Stimulated activated CD8-positive, alpha-beta memory T cell treated with anti-CD3 and anti-CD28 coated beads, Interleukin-15, amount 100 ng/mL, for 48 hours (primary cell): ENCODE results near the gene LGALS3BP.

ENCODE experiments used
- DNase-seq, 2 donors: peaks; one replicate each; pipeline ENCODE4 v3.0.0-alpha.2; 2020; ENCODE audit warnings: low read depth in 2 of 2

The LGALS3BP gene

DNA sequence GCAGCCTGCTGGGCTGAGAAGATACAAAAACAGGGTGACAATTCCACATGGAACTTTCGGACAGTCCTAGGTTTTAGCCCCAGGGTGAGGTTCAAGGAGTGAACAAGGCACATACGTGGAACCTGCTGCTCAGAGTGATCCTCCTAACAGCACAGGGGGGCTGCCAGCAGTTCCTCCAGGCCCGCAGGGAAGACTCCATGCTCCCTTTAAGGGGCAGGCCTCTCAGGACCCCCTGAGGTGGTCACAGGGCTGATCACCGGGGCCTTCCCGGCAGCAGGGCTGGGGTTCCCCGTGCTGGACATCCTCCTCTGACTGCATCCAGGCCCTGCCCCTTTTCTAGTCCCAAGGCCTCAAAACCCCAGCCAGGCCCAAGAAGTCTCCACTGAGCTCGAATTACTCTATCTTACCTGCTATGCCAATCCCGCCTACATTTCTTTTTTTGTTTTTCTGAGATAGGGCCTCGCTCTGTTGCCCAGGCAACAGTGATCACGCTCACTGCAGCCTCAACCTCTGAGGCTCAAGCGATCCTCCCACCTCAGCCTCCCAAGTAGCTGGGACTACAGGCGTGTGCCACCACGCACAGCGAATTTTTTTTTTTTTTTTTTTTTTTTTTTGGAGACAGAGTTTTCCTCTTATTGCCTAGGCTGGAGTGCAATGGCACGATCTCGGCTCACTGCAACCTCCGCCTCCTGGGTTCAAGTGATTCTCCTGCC lies 19.5 kb upstream of the LGALS3BP start:
- DNase-seq, result no peak

GRCh38 chr17:78998311-78999055 lies 18.8 kb upstream of the LGALS3BP start:
- no peak for DNase-seq

GRCh38 chr17:78997881-78998280 lies 18.2 kb upstream of the LGALS3BP start:
- DNase-seq, result no peak

- no peak for DNase-seq
These were observed 17.6 kb upstream of the LGALS3BP start for GRCh38 chr17:78997231-78997741.

DNA sequence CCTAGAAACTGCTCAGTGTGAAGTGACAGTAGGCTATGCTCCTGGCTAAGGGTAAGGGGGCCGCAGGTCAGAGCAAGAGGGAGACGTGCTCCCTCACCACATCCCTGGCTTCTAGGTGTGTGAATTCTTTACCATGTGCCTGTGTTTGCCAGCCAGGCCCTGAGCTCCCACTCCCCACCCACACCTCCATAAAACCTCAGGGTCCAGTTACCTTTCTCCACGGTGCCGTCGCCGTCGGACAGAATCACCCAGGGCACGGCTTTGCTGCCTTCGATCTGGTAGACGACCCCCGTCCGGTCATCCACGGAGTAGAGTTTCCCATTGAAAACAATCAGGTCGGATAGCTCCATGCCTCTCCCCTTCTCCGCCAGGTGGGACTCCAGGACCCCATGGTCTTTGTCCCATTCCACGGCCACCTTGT lies 17.1 kb upstream of the LGALS3BP start:
- DNase-seq, result no peak

GRCh38 chr17:78995761-78996451 lies 16.2 kb upstream of the LGALS3BP start:
- DNase-seq, result no peak

DNA sequence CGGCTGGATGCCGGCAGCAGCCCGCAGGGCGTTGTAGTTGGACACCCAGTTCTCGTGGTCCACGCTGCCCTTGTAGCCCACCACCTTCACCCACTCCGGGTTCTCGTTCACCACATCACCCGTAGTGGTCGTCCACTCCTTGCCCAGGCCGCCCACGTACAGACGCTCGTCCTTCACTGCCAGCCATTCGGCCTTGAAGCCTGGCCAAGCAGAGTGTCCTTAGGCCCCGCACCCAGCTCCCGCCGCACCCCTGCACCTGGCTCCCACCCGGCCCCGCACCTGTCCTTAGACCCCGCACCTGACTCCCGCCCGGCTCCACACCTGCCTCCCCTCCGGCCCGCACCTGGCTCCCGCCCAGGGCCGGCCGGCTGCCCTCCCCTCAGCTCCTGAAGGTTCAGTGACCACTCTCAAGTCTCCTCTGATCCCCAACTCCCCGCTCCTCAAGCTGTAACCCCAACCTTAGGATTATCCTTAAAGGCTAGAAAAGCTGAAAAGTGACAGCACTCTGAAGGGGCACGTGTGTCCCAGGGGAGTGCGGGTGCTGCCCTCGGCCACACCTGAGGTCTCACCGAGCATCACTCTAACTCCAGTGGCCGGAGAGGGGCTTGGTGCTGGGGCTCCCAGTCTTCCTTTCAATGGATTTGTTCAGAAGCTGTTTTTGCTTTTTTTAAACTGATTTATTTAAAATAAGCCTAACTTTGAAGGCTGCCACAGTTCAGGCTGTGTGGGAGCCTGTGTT lies 15.5 kb upstream of the LGALS3BP start:
- no peak for DNase-seq

DNA sequence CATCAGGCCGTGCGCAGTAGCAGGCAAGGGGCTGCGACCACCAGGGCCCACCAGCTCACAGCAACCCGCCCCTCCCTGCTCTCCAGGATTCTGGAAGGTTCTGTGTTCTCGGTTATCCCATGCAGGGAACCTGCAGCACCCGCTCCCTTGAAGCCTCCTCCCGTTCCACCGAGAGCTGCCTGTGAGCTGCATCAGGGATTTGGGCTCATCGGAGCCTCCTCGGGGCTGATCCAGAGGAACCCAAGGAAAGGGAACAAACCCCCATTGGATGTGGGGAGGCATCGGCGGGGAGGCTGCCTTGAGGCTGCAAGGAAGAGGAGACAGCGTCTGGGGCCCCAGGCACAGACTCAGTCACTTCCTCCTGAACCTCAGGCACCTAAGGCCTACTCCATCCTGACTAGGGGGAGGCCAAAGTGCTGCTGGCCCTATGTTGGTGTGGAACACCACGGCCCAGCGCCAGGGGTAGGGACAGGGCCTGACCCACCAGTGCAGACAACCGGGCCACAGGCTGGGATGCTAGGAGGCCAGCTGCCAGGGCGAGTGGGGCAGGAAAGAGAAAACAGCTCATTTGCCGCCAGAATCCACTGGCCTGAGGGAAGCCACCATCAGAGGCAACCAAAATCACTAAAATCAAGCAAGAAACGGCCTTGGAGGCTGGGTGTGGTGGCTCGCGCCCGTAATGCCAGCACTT lies 14.4 kb upstream of the LGALS3BP start:
- DNase-seq, result no peak

DNA sequence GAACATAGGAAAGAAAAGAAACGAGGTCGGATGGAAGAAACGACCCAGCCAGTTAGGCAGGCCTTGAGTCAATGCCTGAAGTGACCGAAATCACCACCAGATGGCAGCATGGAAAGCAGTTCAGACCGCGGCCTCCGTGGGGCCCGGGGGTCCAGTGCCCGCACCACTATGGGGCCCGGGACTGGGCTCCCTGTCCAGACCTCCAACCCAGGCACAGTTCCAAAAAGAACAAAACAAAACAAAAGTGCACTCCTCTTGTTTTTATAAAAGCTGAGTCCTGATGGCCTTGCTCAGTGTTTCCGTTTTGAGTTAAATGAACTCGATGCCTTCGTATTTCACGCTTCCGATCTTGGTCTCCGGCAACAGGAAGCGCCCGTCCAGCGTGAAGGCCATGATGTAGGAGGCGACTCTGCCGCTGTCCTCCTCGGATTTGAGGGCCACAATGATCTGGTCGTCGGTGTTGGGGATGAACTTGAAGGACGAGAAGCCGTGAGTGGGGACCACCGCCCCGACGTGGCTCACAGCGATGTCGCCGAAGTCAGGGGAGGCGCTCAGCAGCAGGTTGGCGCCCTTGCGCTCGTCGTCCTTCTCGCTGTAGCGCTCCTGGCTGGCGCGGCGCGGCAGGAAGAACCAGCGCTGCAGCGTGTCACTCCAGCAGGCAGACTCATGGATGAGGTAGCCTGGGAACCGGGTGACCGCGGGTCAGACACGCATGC lies 13.7 kb upstream of the LGALS3BP start:
- DNase-seq, result peak; percentile 14 to 23

DNA sequence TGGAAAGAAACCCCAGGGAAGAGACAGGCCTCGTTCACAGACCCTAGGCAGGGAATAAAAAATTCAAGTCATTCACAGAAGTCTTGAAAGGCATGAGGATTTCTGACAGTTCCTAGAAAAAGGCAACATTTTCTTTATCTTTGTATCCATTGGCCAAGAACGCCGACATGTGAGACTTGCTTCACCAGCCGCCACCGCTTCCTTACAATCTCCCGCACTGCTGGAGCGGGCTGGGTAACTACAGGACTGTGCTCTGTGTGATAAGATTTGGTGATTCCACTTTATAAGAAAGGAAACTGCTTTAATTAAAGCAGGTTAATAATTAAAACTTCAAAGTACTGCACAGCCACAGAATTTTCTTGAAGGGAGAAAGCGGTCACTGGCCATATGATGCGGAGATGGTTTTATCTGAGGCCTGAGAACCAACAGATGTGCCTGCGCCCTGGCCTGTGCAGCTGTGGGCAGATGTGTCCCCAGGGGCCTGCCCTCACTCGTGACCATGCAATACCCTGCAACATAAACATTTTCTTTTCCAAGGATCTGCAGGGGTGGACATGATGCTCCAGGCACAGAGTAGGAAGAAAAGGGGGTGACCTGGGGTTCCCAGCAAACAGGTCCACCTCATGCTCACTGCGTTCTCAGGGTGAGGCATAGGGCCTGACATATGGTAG lies 13.0 kb upstream of the LGALS3BP start:
- DNase-seq, result no peak

DNA sequence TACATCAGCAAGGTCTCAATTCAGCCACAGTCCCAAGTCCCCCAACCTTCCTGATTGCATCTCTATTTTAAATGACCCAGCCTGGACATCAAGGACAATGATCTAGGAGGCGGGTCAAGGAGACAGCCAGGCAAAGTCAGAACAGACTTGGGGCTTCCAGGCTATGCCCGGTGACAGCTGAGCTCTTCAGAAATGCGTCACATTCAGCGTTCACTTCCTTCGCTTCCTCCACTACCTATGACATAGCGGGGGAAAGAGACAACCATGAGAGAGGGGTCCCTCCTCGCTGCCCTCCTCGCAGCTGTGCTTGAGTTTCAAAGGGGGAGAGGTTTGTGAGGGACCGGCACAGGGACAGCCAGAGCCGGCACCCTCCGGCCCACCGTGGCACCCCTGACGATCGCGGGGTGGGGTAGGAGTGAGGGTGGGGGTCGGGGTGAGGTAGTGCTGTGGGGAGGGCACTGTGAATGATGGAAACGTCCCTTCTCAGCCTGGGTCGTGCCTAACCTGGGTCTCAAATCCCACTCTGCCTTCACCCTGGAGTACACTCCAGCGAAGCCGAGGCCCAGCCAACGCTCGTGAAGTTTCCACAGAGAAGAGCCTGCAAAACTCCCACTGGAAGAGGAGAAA lies 12.3 kb upstream of the LGALS3BP start:
- no peak for DNase-seq

DNA sequence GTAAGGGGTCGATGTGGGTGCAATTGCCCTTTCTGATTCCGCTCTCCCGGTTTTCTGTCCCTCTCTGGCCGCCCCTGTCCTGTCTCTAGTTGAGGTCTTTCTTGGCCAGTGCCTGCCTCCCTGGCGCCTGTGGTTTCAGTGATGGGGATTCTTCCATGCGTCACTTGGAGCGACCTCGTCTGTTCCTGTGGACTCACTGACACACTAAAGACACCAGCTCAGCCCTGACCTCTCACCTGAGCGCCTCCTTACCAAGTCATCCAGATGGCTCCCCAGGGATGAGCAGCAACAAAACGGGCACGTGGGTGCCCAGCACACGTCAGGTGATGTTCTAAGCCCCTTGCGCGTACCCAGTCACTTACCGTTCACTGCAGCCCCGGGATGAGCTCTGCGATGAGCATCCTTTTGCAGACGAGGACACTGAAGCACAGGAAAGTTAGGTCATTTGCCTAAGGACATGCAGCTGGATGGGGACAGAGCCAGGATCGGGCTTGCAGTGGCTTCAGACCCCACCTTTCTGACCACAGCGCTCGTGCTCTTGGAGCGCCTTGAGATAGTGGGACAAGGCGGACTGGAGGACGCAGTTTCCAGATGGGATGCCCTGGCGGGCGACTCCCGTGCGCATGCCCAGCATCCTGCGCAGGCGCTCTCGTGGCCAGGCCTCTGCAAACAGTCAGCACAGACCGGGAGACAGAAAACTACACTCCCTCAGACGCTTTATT lies 11.5 kb upstream of the LGALS3BP start:
- DNase-seq, result no peak

- no peak for DNase-seq
These were observed 10.8 kb upstream of the LGALS3BP start for GRCh38 chr17:78990349-78991016.

- DNase-seq, result no peak
These were observed 8.4 kb upstream of the LGALS3BP start for GRCh38 chr17:78988152-78988551.

GRCh38 chr17:78986649-78987328 lies 7.1 kb upstream of the LGALS3BP start:
- DNase-seq, result no peak

DNA sequence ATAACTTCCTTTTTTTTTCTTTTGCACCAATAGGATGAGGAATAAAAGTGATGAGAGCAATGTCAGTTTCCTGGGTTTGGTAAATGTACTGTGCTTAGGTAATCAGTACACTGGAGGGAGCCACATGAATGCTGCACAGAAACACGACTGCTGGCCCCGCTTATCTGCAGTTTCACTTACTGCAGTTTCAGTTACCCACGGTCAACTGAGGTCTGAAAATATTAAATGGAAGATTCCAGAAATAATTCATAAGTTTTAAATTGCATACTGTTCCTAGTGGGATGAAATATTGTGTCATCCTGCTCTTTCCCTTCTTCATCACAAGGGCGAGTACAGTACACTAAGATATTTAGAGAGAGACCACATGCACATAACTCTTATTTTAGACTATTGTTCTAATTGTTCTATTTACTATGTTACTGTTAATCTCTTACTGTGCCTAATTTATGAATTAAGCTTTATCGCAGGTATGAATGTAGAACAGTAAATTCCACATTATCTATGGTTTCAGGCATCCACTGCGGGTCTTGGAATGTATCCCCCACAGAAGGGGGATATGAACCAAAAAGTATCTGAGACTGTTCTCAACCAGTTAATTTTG lies 6.4 kb upstream of the LGALS3BP start:
- DNase-seq, result no peak

- no peak for DNase-seq
These were observed 5.7 kb upstream of the LGALS3BP start for GRCh38 chr17:78985395-78985794.
